ELF-1 (cell line): ENCODE measurements around the gene DNAH9.
A peak's percentile ranks its signal among the peaks of the same experiment; 100 is the strongest.

ENCODE experiments used
- DNase-seq: peaks from one replicate; pipeline ENCODE4 v3.0.0-alpha.2; 2016; ENCODE audit warnings: low read depth, low spot score

Gene DNAH9

GRCh38 chr17:11840831-11841230 is 242.6 kb downstream of the DNAH9 start:
- no peak for DNase-seq

GRCh38 chr17:11848330-11848729 is 250.1 kb downstream of the DNAH9 start:
- DNase-seq: no peak

GRCh38 chr17:11852231-11852630 is 254.0 kb downstream of the DNAH9 start:
- no peak for DNase-seq

GRCh38 chr17:11852912-11853311 is 254.6 kb downstream of the DNAH9 start:
- DNase-seq: no peak

- peak; percentile 17 for DNase-seq
Observed at GRCh38 chr17:11853321-11854151, 255.3 kb downstream of the DNAH9 start.

- DNase-seq: no peak
Observed at GRCh38 chr17:11855306-11855705, 257.0 kb downstream of the DNAH9 start.

GRCh38 chr17:11857006-11857405 is 258.7 kb downstream of the DNAH9 start:
- DNase-seq: no peak

- DNase-seq: no peak
Observed at GRCh38 chr17:11869680-11870394, 271.6 kb downstream of the DNAH9 start.

GRCh38 chr17:11871773-11872172 is 273.5 kb downstream of the DNAH9 start:
- no peak for DNase-seq

GRCh38 chr17:11874756-11875155 is 276.5 kb downstream of the DNAH9 start:
- DNase-seq: no peak

- peak; percentile 18 for DNase-seq
Observed at GRCh38 chr17:11880714-11881113, 282.4 kb downstream of the DNAH9 start.

GRCh38 chr17:11882716-11883115 is 284.4 kb downstream of the DNAH9 start:
- DNase-seq: peak; percentile 27

GRCh38 chr17:11885051-11885450 is 286.8 kb downstream of the DNAH9 start:
- DNase-seq: no peak

GRCh38 chr17:11889266-11889665 is 291.0 kb downstream of the DNAH9 start:
- no peak for DNase-seq

GRCh38 chr17:11893862-11894261 is 295.6 kb downstream of the DNAH9 start:
- DNase-seq: no peak

GRCh38 chr17:11896199-11896598 is 297.9 kb downstream of the DNAH9 start:
- DNase-seq: no peak

GRCh38 chr17:11898526-11899235 is 300.4 kb downstream of the DNAH9 start:
- DNase-seq: no peak

GRCh38 chr17:11899537-11899942 is 301.3 kb downstream of the DNAH9 start:
- peak; percentile 83 for DNase-seq

GRCh38 chr17:11900041-11900476 is 301.8 kb downstream of the DNAH9 start:
- DNase-seq: peak; percentile 54

GRCh38 chr17:11900655-11901054 is 302.4 kb downstream of the DNAH9 start:
- no peak for DNase-seq

- no peak for DNase-seq
Observed at GRCh38 chr17:11901931-11902330, 303.7 kb downstream of the DNAH9 start.

- peak; percentile 37 for DNase-seq
Observed at GRCh38 chr17:11908711-11909146, 310.5 kb downstream of the DNAH9 start.
